Transverse colon (tissue), 4 donors: ENCODE results near the gene EEFSEC. TPM values are rescaled to one million over a fixed set of nuclear protein-coding genes. Genes with fewer than 3 reads are reported as not detected.

Experiments
- DNase-seq: peaks from one replicate; pipeline ENCODE4 v3.0.0-alpha.2; 2019
- H3K27ac ChIP-seq, 4 donors: fragments of 200-600 bp; sonication (generic); 2 replicates each; pipeline ENCODE4 v1.5.1; 2016 to 2018; ENCODE audit warnings: inconsistent platforms in 4 of 4
- H3K27me3 ChIP-seq: fragments of 200-600 bp; sonication (generic); 2 replicates; pipeline ENCODE4 v1.5.1; 2017; ENCODE audit warnings: inconsistent platforms
- H3K36me3 ChIP-seq, 4 donors: fragments of 200-600 bp; sonication (generic); 2 replicates each; pipeline ENCODE4 v1.5.1; 2017 to 2019; ENCODE audit warnings: inconsistent platforms in 4 of 4
- H3K4me1 ChIP-seq, 4 donors: fragments of 200-600 bp; sonication (generic); 2 replicates each; pipeline ENCODE4 v1.5.1; 2017 to 2020; ENCODE audit warnings: inconsistent platforms in 4 of 4
- H3K4me3 ChIP-seq, 4 donors: fragments of 200-600 bp; sonication (generic); 1 replicate in 1 of 4; 2 replicates in 3 of 4; pipeline versions ENCODE4 v1.5.1 to v1.6.1; 2017 to 2019; ENCODE audit warnings: inconsistent platforms in 4 of 4
- H3K9me3 ChIP-seq, 2 donors: fragments of 200-600 bp; sonication (generic); 2 replicates each; pipeline ENCODE4 v1.5.1; 2017 to 2019; ENCODE audit warnings: inconsistent platforms in 2 of 2
- CTCF ChIP-seq, 5 experiments: fragments of 200-600 bp in 3 of 5; fragments of 450-650 bp in 2 of 5; sonication (generic) in 3 of 5; IDR thresholded peaks; 1 replicate in 2 of 5; 2 replicates in 3 of 5; pipeline ENCODE4 v1.5.1; 2016 to 2017; ENCODE audit warnings: antibody characterized with exemption in 5 of 5, inconsistent platforms in 3 of 5, mild to moderate bottlenecking in 2 of 5, moderate library complexity in 1 of 5
- EP300 ChIP-seq: sonication (generic); formaldehyde crosslinking; IDR thresholded peaks from one replicate; pipeline ENCODE4 v1.6.1; 2017; ENCODE audit warnings: antibody characterized with exemption, low read depth
- POLR2A ChIP-seq: fragments of 450-650 bp; IDR thresholded peaks from one replicate; pipeline ENCODE4 v1.6.1; 2016; ENCODE audit warnings: antibody characterized with exemption, mild to moderate bottlenecking, moderate library complexity
- POLR2AphosphoS5 ChIP-seq, 3 donors: sonication (generic); formaldehyde crosslinking; IDR thresholded peaks; one replicate each; pipeline ENCODE4 v1.6.1; 2016; ENCODE audit warnings: antibody characterized with exemption in 3 of 3
- WGBS, 2 donors: methylation state at CpG; one replicate each; pipeline ENCODE4 v1.1.5; 2018; ENCODE audit warnings: low coverage in 1 of 2; 5-methylcytosine and 5-hydroxymethylcytosine counted together
- in situ Hi-C, 4 donors: fragments of 200-750 bp; cut with MboI; loops; one replicate each; pipeline versions ENCODE4 v1.15.0 to v1.15.1; 2017; ENCODE audit warnings: low sequenced_read_pairs in 3 of 4, low pct_ligation_motif_present in 1 of 4, low pct_unique_long_range_greater_than_20kb in 1 of 4
- intact Hi-C: fragments of 100-400 bp; cut with DNase I; formaldehyde crosslinking; loops from one replicate; pipeline ENCODE4 v1.15.1; 2023; ENCODE audit warnings: low total_unique reads
- total RNA-seq, 4 donors: library from RNA; depleted of rRNA; stranded (reverse); fragments of >200 nt; gene quantifications; one replicate each; pipeline ENCODE4 v1.1.0, GENCODE V29; 2016

Gene EEFSEC
- total RNA-seq, 4 donors from 2014 or later = 10.3 to 16.8 (median 14.2) TPM

DNA sequence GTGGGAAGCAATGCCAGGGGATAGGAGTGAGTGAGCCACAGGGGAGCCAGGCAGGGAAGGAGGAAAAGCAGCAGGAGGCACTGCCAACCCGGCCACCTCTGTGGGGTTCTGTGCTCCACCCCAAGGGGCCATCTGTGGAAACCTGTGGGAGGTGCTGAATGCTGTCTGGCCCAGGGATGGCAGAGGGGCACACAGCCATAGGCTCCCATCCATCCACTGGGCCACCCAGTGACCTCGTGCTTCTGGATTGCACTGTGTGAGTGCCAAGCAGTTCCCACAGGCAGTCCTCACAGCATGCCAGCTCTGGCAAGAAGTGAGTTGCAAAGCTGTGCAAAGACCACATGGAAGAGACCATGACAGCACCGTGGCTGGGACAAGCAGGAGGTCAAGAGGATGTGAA lies 285.9 kb downstream of the EEFSEC start:
- in situ Hi-C loops = no loop called here
- WGBS, 2 donors = 20 to 50% methylated on average over 1 to 3 of the region's 3 CpGs

DNA sequence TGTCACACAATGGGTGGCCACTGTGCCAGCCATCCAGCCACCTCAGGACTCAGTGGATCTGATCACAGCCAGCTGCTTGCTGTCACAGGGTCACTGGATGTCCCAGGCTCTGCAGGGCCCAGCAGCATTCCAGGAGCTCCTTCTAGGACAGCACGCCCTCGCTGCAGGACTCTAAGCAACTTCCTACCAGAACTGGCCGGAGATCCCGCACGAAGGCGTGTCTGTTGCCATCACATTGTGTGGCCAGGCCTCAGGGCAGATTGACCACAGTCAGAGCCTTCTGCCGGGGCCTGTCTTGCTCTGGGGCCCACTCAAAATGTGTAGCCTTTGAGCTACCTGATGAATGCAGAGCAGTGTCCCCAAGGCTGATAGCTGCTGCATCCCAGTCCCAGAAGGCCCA lies 288.8 kb downstream of the EEFSEC start:
- H3K36me3 ChIP-seq = no peaks in the 10 kb centered on the region
- no peaks in the 10 kb centered on the region for H3K4me1 ChIP-seq
- H3K27me3 ChIP-seq = peaks cover 13% of the 10 kb centered on the region
- in situ Hi-C loops = no loop called here
- no peak overlapping the region for H3K4me3 ChIP-seq
- WGBS, 2 donors = 86% methylated on average over 7 of the region's 7 CpGs; no CpG with 5 or more reads in 1 of the 2 donors
- TF ChIP-seq POLR2A (no peak), POLR2AphosphoS5 (IDR thresholded peaks at IDR 0.05) (no peak), CTCF (IDR thresholded peaks at IDR 0.05) (no peak), EP300 (no peak)
- H3K9me3 ChIP-seq = no peaks in the 10 kb centered on the region
- DNase-seq = no peak
- H3K27ac ChIP-seq = no peak overlapping the region
- intact Hi-C loops = no loop called here

More for the DNA sequence above, 285.9 kb downstream of the EEFSEC start:
- TF ChIP-seq POLR2A (no peak), POLR2AphosphoS5 (IDR thresholded peaks at IDR 0.05) (no peak), CTCF (IDR thresholded peaks at IDR 0.05) (no peak), EP300 (no peak)
- Histone ChIP-seq H3K27me3 (peaks cover 24% of the 10 kb centered on the region), H3K27ac (no peak overlapping the region), H3K4me1 (no peaks in the 10 kb centered on the region), H3K9me3 (no peaks in the 10 kb centered on the region), H3K36me3 (no peaks in the 10 kb centered on the region), H3K4me3 (no peak overlapping the region)
- no peak for DNase-seq
- intact Hi-C loops = no loop called here

GRCh38 chr3:128442949-128443348 lies 289.7 kb downstream of the EEFSEC start:
- intact Hi-C loops = no loop called here
- Histone ChIP-seq H3K9me3 (no peaks in the 10 kb centered on the region), H3K27me3 (peaks cover 9% of the 10 kb centered on the region), H3K27ac (no peak overlapping the region), H3K36me3 (no peaks in the 10 kb centered on the region), H3K4me3 (no peak overlapping the region), H3K4me1 (no peaks in the 10 kb centered on the region)
- no peak for DNase-seq
- 86 to 87% methylated on average over 3 to 6 of the region's 6 CpGs for WGBS, 2 donors
- in situ Hi-C loops = no loop called here
- TF ChIP-seq EP300 = no peak
- no peak for TF ChIP-seq CTCF (IDR thresholded peaks at IDR 0.05)
- TF ChIP-seq POLR2AphosphoS5 (IDR thresholded peaks at IDR 0.05) = no peak
- TF ChIP-seq POLR2A = no peak

DNA sequence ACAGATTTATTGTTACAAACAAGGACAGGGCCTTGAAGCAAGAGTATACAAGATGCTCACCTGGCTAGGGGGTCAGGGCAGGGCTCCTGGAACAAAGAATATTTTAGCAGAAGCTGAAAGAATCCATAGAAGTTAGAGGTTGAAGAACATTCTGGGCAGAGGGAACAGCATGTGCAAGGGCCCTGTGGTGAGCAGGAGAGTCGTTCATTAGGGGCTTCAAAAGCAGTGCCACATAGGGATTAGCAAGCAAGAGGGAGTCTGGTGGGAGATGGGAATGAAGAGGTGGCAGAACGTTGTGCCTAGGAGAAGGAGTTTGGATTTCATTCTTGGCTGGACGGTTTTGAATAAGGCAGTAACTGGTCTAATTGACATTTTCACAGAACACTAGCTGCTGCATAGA lies 290.5 kb downstream of the EEFSEC start:
- in situ Hi-C loops = no loop called here
- intact Hi-C loops = no loop called here

More for the DNA sequence above, 290.5 kb downstream of the EEFSEC start:
- Histone ChIP-seq H3K4me1 (no peaks in the 10 kb centered on the region), H3K27ac (no peak overlapping the region), H3K36me3 (no peaks in the 10 kb centered on the region), H3K4me3 (no peak overlapping the region), H3K27me3 (peaks cover 9% of the 10 kb centered on the region), H3K9me3 (no peaks in the 10 kb centered on the region)
- TF ChIP-seq CTCF (IDR thresholded peaks at IDR 0.05) (no peak), EP300 (no peak), POLR2A (no peak), POLR2AphosphoS5 (IDR thresholded peaks at IDR 0.05) (no peak)
- no peak for DNase-seq
- 20 to 55% methylated on average over 1 to 3 of the region's 3 CpGs for WGBS, 2 donors
